HS-27A (cell line): ENCODE data around the gene ZNF593OS.

Source experiments
- DNase-seq: peaks from one replicate; pipeline ENCODE4 v3.0.0-alpha.2; 2012; ENCODE audit warnings: low read depth, missing footprints

ZNF593OS gene

DNA sequence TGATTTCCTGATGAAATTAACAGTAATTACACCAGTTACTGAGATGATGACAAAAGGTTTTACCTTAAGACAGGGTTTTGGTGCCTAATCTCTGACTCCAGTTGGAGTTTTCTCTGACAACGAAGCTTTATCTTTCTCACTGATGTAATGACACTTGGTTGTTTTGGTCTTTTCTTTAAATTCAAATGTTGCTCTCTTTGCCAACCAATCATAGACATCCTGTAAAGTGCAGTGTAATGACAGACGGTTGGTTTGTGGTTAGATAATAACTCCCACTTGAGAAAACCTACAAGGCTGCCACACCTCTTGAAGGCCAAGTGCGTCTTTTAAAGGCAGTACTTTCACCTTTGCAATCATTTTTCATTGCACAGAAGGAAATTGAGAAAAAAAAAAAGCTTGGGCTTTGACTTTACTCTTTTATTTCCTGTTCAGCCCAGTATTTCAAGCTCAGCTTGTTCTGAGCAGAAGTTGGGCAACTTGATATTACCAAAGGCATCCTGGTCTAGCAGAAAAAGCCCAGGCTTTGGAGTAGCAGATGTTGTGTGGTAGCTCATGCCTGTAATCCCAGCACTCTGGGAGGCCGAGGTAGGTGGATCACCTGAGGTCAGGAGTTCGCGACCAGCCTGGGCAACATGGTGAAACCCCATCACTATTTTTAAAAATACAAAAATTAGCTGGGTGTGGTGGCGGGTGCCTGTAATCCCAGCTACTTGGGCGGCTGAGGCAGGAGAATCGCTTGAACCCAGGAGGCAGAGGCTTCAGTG, 45.1 kb downstream of the ZNF593OS start:
- DNase-seq, result no peak

DNA sequence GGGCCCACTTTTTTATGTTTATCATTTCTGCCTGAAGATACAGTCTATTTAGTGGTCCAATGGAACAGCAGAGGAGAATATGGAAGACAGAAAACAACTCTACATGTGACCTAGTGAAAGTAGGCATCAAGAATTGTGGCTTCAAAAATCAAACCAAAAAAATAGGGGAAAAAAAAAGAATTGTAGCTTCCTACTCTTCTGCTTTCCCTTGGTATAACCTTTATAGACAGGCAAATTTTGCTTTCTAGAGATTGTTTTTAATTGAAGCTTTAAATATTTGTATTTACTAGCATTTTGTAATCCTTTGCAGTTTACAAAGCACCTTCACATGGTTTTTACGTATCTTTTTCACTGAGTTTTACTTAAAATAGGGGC, 45.7 kb downstream of the ZNF593OS start:
- no peak for DNase-seq

- DNase-seq, result no peak
These were observed 46.2 kb downstream of the ZNF593OS start for GRCh38 chr1:26125382-26125781.

GRCh38 chr1:26124418-26125331, 47.0 kb downstream of the ZNF593OS start:
- DNase-seq, result no peak

- no peak for DNase-seq
These were observed 48.4 kb downstream of the ZNF593OS start for GRCh38 chr1:26122988-26123973.

GRCh38 chr1:26121854-26122773, 49.5 kb downstream of the ZNF593OS start:
- no peak for DNase-seq

GRCh38 chr1:26119892-26120608, 51.6 kb downstream of the ZNF593OS start:
- DNase-seq, result no peak
